ENCODE results near the gene UBAC2.
A peak's percentile ranks its signal among the peaks of the same experiment; 100 is the strongest.
"Not testable (repeated sequence)": the region's sequence is repeated elsewhere in the genome, so short reads cannot be mapped to it uniquely, and the experiment has no call there.

Gene UBAC2

DNA sequence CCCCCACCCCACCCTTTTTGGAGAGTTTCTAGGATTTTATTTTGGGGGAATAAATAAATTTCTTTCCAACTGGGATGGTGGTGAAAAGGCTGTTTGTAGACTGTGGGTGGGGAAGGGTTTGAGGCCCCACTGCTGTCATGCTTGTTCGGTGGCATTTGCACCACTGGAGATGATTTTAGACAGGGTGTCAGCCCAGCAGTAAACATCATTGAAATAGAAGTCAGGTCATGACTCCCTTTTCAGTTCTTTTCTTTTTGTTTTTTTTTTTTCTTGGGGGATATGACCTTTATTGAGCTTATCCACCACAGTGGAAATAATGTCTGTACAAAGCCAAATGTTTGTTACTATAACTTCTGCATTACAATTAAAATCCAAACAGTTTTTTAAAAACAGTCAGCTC is 14.1 kb downstream of the UBAC2 start:
- DNase-seq (ENCODE audit: low read depth in 2 of 2), result no peak

DNA sequence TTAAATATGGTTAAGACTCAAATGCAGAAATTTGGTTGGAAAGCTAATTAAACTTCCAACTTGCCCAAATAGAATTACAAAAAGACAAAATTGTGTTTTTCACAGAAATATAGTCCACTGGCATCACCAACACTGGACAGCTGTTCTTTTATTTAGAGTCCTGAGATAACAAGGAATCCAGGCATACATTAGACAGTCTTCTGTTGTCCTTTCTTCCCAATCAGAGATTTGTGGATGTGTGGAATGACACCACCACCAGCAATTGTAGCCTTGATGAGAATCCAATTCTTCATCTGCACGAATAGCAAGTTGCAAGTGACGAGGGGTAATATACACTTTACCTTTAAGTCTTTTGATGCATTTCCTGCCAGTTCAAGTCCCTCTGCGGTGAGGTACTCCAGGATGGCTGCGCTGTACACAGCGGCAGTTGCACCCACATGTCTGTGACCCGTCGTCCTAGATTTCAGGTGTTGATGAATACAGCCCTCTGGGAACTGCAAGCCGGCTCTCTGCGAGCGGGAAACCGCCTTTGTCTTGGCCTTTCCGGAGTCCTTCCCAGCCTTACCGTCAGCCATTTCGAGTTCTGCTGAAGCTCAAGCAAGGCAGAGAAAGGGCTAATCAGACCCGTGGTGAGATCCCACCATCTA is 14.7 kb downstream of the UBAC2 start:
- peak in 1 of 2 donors; percentile 46 for DNase-seq (ENCODE audit: low read depth in 2 of 2)

DNA sequence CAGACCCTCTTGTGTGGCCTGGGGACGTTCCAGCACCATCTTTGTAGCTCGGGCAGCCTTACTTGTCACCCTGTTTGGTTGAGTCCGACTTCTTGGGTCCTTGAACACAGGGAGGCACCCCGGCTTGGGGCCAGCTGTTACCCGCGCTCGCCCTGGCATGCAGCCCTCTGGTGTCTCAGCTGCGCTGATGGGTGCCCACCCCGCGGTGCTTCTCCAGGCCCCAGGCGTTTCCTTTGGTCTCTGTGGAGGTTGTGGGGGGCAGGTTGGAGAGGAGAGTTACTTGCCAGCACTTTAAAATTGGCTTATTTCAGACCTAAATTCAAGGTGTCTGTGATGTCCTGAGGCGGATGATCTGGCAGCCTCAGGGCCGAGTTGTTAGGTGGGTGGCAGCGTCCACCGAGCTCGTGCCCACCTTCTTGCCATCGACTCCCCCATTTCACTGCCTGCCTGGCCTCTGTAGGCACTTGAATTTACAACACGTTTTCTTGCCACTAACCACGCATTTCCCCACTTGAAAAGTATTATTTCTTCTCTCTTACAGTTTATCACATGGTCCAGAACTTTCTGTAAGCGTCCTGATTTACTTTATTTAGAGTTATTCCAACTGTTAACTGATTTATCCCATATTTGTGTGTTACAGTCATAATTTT is 16.9 kb downstream of the UBAC2 start:
- DNase-seq (ENCODE audit: low read depth in 2 of 2), result peak in 1 of 2 donors; percentile 25

- DNase-seq (ENCODE audit: low read depth in 2 of 2), result no peak
These were observed 17.5 kb downstream of the UBAC2 start for GRCh38 chr13:99218126-99218525.

DNA sequence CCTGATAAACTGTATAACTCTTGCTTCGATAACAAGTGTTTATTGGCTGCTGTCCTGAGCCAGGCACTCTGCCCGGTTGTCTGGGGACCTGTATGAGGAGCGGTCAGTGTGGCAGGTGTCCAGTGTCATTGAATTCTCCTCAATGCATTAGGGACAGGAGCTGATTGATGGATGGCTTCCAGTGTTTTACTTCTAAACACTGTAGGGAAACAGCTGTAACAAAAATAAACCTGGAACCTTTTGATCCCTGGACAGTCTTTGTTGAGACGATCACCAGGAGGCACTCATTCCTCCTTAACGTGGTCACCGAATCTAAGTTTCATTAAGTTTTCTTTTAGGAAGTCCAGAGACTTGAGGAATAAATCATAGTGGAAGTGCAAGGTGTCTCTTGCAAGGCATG is 17.9 kb downstream of the UBAC2 start:
- no peak for DNase-seq (ENCODE audit: low read depth in 2 of 2)

DNA sequence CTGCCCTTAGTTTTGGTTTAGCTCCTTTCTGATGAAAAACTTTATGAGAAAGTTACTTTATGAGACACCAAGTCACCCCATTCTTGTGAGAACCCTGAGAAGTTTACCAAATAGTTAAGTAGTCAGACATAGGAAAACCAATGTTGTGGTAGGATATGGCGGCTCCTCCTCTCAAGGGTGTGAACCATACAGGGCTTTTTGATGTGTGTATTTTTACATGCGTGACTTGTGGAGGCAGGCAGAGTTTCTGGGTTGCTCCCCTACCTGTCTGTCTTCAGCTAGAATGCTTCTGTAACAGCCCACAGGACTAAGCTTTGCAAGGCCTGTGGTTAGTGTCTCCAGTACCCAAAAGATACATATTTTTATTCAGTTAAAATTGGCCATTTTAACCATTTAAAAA is 18.3 kb downstream of the UBAC2 start:
- DNase-seq (ENCODE audit: low read depth in 2 of 2), result peak; percentile 41 to 57

- no peak for DNase-seq (ENCODE audit: low read depth in 2 of 2)
These were observed 19.7 kb downstream of the UBAC2 start for GRCh38 chr13:99220199-99220935.

DNA sequence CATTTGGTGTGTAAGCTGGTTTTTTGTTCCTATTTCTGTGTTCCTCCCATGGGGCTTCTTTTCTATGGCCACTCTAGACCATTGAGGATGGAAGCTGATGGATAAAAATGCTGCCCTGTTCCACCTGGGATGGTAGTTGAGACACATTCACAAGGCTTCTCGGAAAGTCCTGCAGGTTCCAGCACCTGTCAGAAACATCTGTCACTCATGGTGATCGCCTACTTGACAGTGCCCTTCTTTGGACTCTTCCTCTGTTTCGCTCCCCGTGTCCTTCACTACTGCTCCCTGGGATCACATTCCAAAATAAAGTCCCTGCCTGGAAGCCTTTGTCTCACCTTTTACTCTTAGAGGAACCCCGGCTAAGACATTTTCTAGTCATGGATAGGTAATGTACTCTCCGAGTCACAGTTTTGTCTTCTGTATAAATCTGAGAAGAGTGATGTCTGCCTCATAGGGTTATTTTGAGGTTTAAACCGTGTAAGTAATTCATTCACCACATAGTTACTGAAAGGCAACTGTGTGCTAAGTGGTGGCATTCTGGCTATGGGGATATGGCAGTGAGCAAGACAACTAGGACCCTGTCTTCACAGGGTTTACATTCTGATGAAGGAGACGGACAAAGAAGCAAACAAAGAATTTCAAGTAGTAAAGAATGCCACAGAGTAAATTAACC is 21.0 kb downstream of the UBAC2 start:
- no peak for DNase-seq (ENCODE audit: low read depth in 2 of 2)

DNA sequence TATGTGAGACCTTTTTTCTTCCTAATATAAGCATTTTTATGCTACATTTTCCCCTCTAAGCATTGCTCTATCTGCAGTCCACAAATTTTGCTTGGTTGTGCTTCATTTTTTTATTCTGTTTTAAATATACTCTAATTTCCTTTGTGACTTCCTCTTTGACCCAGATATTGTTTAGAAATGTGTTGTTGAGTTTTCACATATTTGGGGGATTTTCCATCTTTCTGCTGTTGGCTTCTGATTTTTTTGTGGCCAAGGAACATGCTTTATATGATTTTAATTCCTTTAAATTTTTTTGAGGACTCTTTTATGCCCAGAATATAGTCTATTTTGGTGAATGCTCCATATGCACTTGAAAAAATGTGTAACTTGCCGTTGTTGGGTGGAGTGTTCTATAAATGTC is 22.9 kb downstream of the UBAC2 start:
- DNase-seq (ENCODE audit: low read depth in 2 of 2), result no peak

GRCh38 chr13:99224021-99224420 is 23.4 kb downstream of the UBAC2 start:
- no peak for DNase-seq (ENCODE audit: low read depth in 2 of 2)

DNA sequence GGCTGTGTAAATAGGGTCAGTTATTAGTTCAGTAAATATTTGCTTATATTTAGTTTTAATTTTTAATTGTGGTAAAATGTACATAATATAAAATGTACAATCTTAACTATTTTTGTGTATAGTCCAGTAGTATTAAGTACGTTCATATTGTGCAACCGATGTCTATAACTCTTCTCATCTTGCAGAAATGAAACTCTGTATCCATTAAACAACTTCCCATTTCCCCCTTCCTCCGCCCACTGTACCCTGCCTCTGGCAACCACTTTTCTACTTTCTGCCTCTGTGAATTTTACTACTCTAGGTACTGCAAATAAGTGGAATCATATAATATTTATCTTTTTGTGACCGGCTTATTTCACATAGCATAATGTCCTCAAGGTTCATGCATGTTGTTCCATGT is 24.4 kb downstream of the UBAC2 start:
- DNase-seq (ENCODE audit: low read depth in 2 of 2), result no peak

GRCh38 chr13:99226513-99226912 is 25.9 kb downstream of the UBAC2 start:
- DNase-seq (ENCODE audit: low read depth in 2 of 2), result no peak

- DNase-seq (ENCODE audit: low read depth in 2 of 2), result no peak
These were observed 26.8 kb downstream of the UBAC2 start for GRCh38 chr13:99227331-99227900.

- no peak for DNase-seq (ENCODE audit: low read depth in 2 of 2)
These were observed 27.4 kb downstream of the UBAC2 start for GRCh38 chr13:99227909-99228688.

GRCh38 chr13:99228737-99229691 is 28.4 kb downstream of the UBAC2 start:
- no peak for DNase-seq (ENCODE audit: low read depth in 2 of 2)

DNA sequence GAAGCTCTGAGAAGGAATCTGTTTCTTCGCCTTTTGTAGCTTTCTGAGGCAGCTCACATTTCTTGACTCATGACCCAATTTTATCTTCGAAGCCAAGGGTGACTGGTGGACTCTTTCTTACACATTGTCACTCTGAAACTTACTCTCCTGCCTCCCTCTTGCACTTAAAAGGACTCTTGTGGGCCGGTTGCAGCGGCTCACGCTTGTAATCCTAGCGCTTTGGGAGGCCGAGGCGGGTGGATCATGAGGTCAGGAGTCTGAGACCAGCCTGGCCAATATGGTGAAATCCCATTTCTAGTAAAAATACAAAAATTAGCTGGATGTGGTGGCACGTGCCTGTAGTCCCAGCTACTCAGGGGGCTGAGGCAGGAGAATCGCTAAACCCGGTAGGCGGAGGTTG is 29.9 kb downstream of the UBAC2 start:
- not testable (repeated sequence) for DNase-seq (ENCODE audit: low read depth in 2 of 2)

- no peak for DNase-seq (ENCODE audit: low read depth in 2 of 2)
These were observed 30.3 kb downstream of the UBAC2 start for GRCh38 chr13:99230991-99231390.

- DNase-seq (ENCODE audit: low read depth in 2 of 2), result no peak
These were observed 31.1 kb downstream of the UBAC2 start for GRCh38 chr13:99231721-99232120.

DNA sequence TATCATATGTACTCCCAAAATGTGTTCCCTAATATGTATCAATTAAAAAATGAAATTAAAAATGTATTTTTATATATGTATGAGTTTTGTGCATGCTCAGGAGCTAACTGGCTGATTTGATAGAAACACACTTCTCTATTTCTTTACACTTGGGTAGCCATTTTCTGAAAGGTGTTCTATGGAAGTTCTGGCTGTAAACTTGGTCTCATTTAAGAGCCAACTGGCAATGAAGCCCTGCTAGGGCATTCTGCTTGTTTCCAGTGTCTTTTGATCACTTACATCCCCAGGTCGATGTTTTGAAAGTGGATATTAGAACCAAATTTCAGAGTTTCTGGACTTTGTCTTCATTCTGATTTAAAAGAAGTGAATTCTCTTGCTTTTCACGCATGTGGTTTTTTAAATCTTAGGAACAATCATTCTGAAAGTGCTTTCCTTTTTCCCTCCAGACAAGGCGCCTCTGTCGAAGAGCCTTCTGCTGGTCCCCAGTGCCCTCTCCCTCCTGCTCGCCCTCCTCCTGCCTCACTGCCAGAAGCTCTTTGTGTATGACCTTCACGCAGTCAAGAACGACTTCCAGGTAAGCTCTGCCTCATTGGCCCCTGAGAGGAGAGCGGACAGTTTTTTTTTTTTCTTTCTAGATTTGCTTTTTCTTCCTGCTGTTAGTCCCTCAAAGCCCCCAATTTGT is 37.5 kb downstream of the UBAC2 start:
- DNase-seq (ENCODE audit: low read depth in 2 of 2), result no peak

GRCh38 chr13:99246100-99246499 is 45.4 kb downstream of the UBAC2 start:
- no peak for DNase-seq (ENCODE audit: low read depth in 2 of 2)

All from stimulated activated CD8-positive, alpha-beta memory T cell treated with anti-CD3 and anti-CD28 coated beads, Interleukin-7, amount 100 ng/mL, for 4 hours (primary cell).